Spleen (tissue), 11 donors: ENCODE measurements around the gene GAB1. TPM values are rescaled to one million over a fixed set of nuclear protein-coding genes. Genes with fewer than 3 reads are reported as not detected.

Experiments used
- DNase-seq: peaks from one replicate; pipeline ENCODE4 v3.0.0-alpha.2; 2020
- H3K27ac ChIP-seq, 8 donors: fragments of 200-600 bp; sonication (generic) in 7 of 8; 1 replicate in 4 of 8; 2 replicates in 4 of 8; pipeline versions ENCODE4 v1.5.0 to v1.8.0; 2016 to 2021; ENCODE audit warnings: inconsistent platforms in 4 of 8, mild to moderate bottlenecking in 4 of 8, moderate library complexity in 1 of 8
- H3K27me3 ChIP-seq, 7 donors: fragments of 200-600 bp; sonication (generic) in 6 of 7; replicated peaks in 1 of 7; 1 replicate in 4 of 7; 2 replicates in 3 of 7; pipeline versions ENCODE4 v1.5.0 to v1.8.0; 2016 to 2021; ENCODE audit warnings: inconsistent platforms in 3 of 7, mild to moderate bottlenecking in 1 of 7
- H3K36me3 ChIP-seq, 6 donors: fragments of 200-600 bp; sonication (generic) in 5 of 6; 1 replicate in 4 of 6; 2 replicates in 2 of 6; pipeline versions ENCODE4 v1.5.0 to v1.8.0; 2016 to 2021; ENCODE audit warnings: inconsistent platforms in 2 of 6
- H3K4me1 ChIP-seq, 6 donors: fragments of 200-600 bp; sonication (generic) in 5 of 6; 1 replicate in 3 of 6; 2 replicates in 3 of 6; pipeline versions ENCODE4 v1.5.0 to v1.8.0; 2016 to 2021; ENCODE audit warnings: inconsistent platforms in 3 of 6
- H3K4me3 ChIP-seq, 8 donors: fragments of 200-600 bp; sonication (generic) in 7 of 8; 1 replicate in 4 of 8; 2 replicates in 4 of 8; pipeline versions ENCODE4 v1.5.0 to v1.8.0; 2016 to 2021; ENCODE audit warnings: inconsistent platforms in 4 of 8, mild to moderate bottlenecking in 4 of 8, moderate library complexity in 2 of 8
- H3K9me3 ChIP-seq, 8 donors: fragments of 200-600 bp; sonication (generic) in 7 of 8; 1 replicate in 4 of 8; 2 replicates in 4 of 8; pipeline versions ENCODE4 v1.5.0 to v1.8.0; 2016 to 2021; ENCODE audit warnings: inconsistent platforms in 4 of 8
- POLR2A ChIP-seq, 3 donors: fragments of 450-650 bp; IDR thresholded peaks; one replicate each; pipeline ENCODE4 v1.5.1; 2017; ENCODE audit warnings: antibody characterized with exemption in 3 of 3, mild to moderate bottlenecking in 1 of 3
- POLR2AphosphoS5 ChIP-seq, 3 donors: sonication (generic); formaldehyde crosslinking; IDR thresholded peaks; one replicate each; pipeline ENCODE4 v1.5.1; 2017; ENCODE audit warnings: antibody characterized with exemption in 3 of 3
- WGBS, 5 donors: extraction: QIAGEN DNeasy Blood & Tissue Kit in 3 of 5; methylation state at CpG; one replicate each; pipeline versions ENCODE4 v1.1.5 to v1.1.7; 2013 to 2018; 5-methylcytosine and 5-hydroxymethylcytosine counted together
- intact Hi-C: fragments of 100-400 bp; cut with DNase I; formaldehyde crosslinking; loops from one replicate; pipeline ENCODE4 v1.15.0; 2023; ENCODE audit warnings: low total_unique reads
- polyA plus RNA-seq, 3 donors: library from polyadenylated mRNA; stranded (reverse); fragments of 200-250 nt; gene quantifications; one replicate each; pipeline ENCODE4 v1.2.1, GENCODE V29; 2013
- total RNA-seq, 7 donors: library from RNA; depleted of rRNA in 3 of 7; stranded (reverse); fragments of >200 nt in 3 of 7; fragmentation: NEBNext Ultra II Directional in 4 of 7; extraction: Animal tissue kit (Norgen Biotek cat#: 25700) in 4 of 7; gene quantifications; one replicate each; pipeline versions ENCODE4 v1.1.0 to v1.2.1, GENCODE V29; 2016 to 2021
- TF ChIP-seq, protein P1 (sequence below), 11 experiments: fragments of 200-600 bp in 7 of 11; fragments of 450-650 bp in 4 of 11; sonication (generic) in 4 of 11; IDR thresholded peaks in 8 of 11; conservative IDR thresholded peaks in 3 of 11; 1 replicate in 7 of 11; 2 replicates in 4 of 11; pipeline versions ENCODE4 v1.4.0 to v1.8.0; 2016 to 2021; ENCODE audit warnings: antibody characterized with exemption in 11 of 11, inconsistent platforms in 4 of 11, mild to moderate bottlenecking in 1 of 11
- donor health status: healthy with polysubstance abuse.
- donor health status: DM: no; HTN: no; CAD: no; lungs with moderate emphysema.
- donor health status: DM: no; HTN: no; CAD: no.
- donor health status: Bipolar disorder and iron deficiency.
- donor health status: healthy.
- donor health status: DM: no; HTN: no; CAD: no.
- donor health status: DM: yes; HTN: yes; CAD: no.

Gene GAB1
- total and polyA plus RNA-seq, 10 donors, result 1.6 to 53.6 (median 23.8) TPM

DNA sequence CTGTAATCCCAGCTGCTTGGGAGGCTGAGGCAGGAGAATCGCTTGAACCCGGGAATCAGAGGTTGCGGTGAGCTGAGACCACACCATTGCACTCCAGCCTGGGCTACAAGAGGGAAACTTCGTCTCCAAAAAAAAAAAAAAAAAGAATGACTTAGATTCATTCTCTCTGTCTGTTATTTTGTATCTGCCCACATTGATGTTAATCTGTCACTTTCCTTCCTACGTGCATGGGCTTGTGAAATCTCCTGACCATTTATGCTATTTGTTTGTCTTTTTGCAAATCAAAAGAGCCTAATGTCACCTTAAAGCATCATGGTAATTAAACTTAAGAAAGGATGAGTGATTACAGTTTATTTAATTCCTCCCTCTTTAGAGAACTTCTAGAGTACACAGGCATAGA lies 27.4 kb downstream of the GAB1 start:
- Histone ChIP-seq H3K36me3 (no peaks in the 10 kb centered on the region), H3K4me1 (peaks cover 7 to 42% (median 16%) of the 10 kb centered on the region in 6 donors), H3K27ac (no peak overlapping the region), H3K4me3 (no peak overlapping the region), H3K9me3 (no peaks in the 10 kb centered on the region), H3K27me3 (no peaks in the 10 kb centered on the region)
- 81 to 91% (median 85%) methylated on average over 5 of the region's 5 CpGs for WGBS, 5 donors
- DNase-seq, result no peak
- TF ChIP-seq, protein P1, sequence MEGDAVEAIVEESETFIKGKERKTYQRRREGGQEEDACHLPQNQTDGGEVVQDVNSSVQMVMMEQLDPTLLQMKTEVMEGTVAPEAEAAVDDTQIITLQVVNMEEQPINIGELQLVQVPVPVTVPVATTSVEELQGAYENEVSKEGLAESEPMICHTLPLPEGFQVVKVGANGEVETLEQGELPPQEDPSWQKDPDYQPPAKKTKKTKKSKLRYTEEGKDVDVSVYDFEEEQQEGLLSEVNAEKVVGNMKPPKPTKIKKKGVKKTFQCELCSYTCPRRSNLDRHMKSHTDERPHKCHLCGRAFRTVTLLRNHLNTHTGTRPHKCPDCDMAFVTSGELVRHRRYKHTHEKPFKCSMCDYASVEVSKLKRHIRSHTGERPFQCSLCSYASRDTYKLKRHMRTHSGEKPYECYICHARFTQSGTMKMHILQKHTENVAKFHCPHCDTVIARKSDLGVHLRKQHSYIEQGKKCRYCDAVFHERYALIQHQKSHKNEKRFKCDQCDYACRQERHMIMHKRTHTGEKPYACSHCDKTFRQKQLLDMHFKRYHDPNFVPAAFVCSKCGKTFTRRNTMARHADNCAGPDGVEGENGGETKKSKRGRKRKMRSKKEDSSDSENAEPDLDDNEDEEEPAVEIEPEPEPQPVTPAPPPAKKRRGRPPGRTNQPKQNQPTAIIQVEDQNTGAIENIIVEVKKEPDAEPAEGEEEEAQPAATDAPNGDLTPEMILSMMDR (IDR thresholded peaks at IDR 0.05 in 8 of 11, conservative IDR thresholded peaks at IDR 0.05 in 3 of 11), result no peak
- TF ChIP-seq POLR2AphosphoS5 (IDR thresholded peaks at IDR 0.05) (no peak), POLR2A (IDR thresholded peaks at IDR 0.05) (no peak)
- intact Hi-C loops, result no loop called here

DNA sequence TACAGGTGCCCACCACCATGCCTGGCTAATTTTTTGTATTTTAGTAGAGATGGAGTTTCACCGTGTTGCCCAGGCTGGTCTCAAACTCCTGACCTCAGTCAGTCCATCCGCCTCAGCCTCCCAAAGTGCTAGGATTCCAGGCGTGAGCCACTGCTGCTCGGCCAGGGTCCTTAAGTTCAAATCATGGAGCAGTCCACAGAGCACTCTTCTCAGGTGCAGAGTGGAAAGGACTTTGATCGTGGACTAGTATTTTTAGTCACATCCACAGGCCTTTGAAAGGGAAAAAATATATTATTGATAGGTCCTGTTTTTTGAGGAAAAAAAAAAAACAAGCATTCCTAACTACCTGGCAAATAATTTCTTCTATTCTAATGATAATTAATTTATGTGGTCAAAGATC lies 31.2 kb downstream of the GAB1 start:
- Histone ChIP-seq H3K9me3 (no peaks in the 10 kb centered on the region), H3K4me3 (no peak overlapping the region), H3K36me3 (no peaks in the 10 kb centered on the region), H3K4me1 (peaks cover 6 to 15% (median 11%) of the 10 kb centered on the region in 6 donors), H3K27me3 (no peaks in the 10 kb centered on the region), H3K27ac (no peak overlapping the region)
- intact Hi-C loops, result no loop called here
- no peak for DNase-seq
- TF ChIP-seq POLR2AphosphoS5 (IDR thresholded peaks at IDR 0.05) (no peak), POLR2A (IDR thresholded peaks at IDR 0.05) (no peak)
- TF ChIP-seq, protein P1 (IDR thresholded peaks at IDR 0.05 in 8 of 11, conservative IDR thresholded peaks at IDR 0.05 in 3 of 11), result no peak
- 93 to 99% (median 95%) methylated on average over 5 of the region's 5 CpGs for WGBS, 5 donors

DNA sequence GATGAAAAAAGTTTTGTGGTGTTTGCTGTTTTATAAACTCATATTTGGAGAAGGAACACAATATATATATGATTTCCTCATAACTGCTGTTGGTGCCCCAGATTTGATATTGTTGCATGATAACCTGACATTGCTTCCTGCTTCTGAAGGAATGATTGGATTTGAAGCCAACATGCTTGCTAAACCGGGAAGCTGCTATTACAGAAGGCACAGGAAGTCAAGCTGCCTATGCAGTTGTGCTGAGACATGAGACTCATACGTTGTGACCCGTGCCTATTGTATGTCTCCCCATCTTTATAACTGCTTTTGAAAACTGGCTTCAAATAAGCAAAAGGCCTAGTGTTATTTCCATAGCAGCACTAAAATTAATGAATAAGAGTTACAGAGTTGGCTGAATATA lies 32.9 kb downstream of the GAB1 start:
- TF ChIP-seq POLR2AphosphoS5 (IDR thresholded peaks at IDR 0.05) (no peak), POLR2A (IDR thresholded peaks at IDR 0.05) (no peak)
- TF ChIP-seq, protein P1 (IDR thresholded peaks at IDR 0.05 in 8 of 11, conservative IDR thresholded peaks at IDR 0.05 in 3 of 11), result no peak
- WGBS, 5 donors, result 12 to 23% (median 13%) methylated on average over 3 of the region's 3 CpGs
- Histone ChIP-seq H3K36me3 (no peaks in the 10 kb centered on the region), H3K9me3 (no peaks in the 10 kb centered on the region), H3K4me3 (no peak overlapping the region), H3K27me3 (no peaks in the 10 kb centered on the region), H3K27ac (peak overlapping the region in 3 of 8 donors; percentile 3 to 30 (median 23)), H3K4me1 (peaks cover 6 to 27% (median 10%) of the 10 kb centered on the region in 6 donors)
- intact Hi-C loops, result no loop called here
- DNase-seq, result no peak

DNA sequence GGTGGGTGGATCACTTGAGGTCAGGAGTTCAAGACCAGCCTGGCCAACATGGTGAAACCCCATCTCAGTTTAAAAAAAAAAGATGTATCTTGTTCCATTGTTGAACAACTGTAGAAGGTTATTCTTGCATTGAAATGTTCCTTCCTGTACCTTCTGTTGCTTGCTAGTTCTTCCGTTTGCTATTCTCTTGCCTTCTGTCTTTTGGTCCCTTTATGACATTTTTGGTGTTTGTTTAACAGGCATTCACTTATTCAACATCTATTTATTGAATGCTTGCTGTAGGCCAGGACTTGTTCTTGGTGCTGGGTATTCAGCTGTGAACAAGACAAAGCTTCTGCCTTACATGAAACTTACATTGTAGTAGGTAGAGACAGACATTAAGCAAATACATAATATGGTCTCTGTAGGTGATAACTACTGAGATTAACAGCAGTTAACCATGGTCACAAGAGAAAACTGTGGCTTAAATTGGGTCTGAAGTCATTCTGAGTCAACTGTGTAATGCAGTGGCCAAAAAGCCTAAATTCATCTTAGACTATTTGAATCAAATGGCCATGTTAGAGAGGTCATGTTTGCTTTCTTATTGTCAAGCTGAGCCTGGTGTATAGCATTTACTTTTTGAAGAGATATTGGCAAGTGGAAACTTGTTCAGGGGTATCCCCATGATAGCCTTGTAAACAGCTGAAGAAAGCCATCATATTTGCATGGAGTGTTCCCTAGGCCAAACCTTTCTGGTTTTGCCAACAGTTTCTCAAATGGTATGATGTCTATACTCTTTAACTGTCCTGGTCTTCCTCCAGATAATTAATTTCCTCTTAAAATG lies 35.6 kb downstream of the GAB1 start:
- DNase-seq, result no peak
- H3K4me3 ChIP-seq, result no peak overlapping the region
- 58 to 78% (median 71%) methylated on average over 1 of the region's 1 CpG for WGBS, 5 donors
- H3K27me3 ChIP-seq, result no peaks in the 10 kb centered on the region
- H3K9me3 ChIP-seq, result no peaks in the 10 kb centered on the region
- peaks cover 16 to 54% (median 30%) of the 10 kb centered on the region in 6 donors for H3K4me1 ChIP-seq
- no peak for TF ChIP-seq POLR2A (IDR thresholded peaks at IDR 0.05)
- TF ChIP-seq POLR2AphosphoS5 (IDR thresholded peaks at IDR 0.05), result no peak
- TF ChIP-seq, protein P1 (IDR thresholded peaks at IDR 0.05 in 8 of 11, conservative IDR thresholded peaks at IDR 0.05 in 3 of 11), result no peak
- peak overlapping the region in 4 of 8 donors; percentile 4 to 73 (median 58) for H3K27ac ChIP-seq
- H3K36me3 ChIP-seq, result no peaks in the 10 kb centered on the region
- intact Hi-C loops, result no loop called here
